Measurements from ENCODE around the gene TEX47.

The TEX47 gene

GRCh38 chr7:88746126-88746525, 49.4 kb downstream of the TEX47 start:
- DNase-seq (ENCODE audit: low read depth), result no peak
